ENCODE results near the gene DSN1. TPM values are rescaled to one million over a fixed set of nuclear protein-coding genes. Genes with fewer than 3 reads are reported as not detected.

The DSN1 gene
- total RNA-seq, 1 donor from 2014 or later: 3.8 TPM

DNA sequence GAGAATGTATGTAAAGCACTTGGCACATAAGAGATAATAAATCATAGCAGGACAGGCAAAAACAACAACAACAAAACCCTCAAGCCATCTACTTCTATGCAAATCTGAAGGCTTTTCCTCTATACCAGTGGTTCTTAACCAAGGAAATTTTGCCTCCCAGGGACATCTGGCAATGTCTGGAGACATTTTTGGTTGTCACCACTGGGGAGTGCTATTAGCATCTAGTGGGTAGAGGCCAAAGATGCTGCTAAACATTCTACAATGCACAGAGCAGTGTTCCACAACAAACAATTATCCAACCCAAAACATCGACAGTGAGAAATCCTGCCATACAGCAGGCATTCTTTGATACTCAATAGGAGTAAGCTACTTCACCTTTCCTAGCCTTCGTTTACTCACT is 55.9 kb downstream of the DSN1 start:
- intact Hi-C loops (cut with DNase I): loop anchor here (5.0 kb wide), 1 partner anchor 35 kb away; no protein-coding TSS in a partner anchor
- no peak for DNase-seq (ENCODE audit: low spot score)

DNA sequence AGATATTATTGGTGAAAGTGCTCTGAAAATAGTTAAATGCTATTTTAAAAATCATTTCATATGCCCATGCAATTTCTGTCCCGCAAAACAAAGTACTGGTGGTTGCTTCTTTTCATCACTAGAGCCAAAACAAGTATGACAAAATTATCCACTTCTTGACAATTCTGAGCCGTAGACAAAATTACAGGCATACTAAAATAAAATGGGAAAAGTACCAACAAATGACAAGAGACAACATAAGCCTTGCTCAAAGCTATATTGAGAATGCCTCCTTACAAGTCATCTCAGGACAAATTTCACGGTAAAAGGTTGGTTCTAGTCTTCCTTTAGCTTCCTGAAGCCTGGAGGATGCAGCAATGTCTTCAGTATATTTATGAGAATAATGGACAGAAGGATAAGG is 56.5 kb downstream of the DSN1 start:
- intact Hi-C loops (cut with DNase I): loop anchor here (5.0 kb wide), 1 partner anchor 35 kb away; no protein-coding TSS in a partner anchor
- no peak for DNase-seq (ENCODE audit: low spot score)

DNA sequence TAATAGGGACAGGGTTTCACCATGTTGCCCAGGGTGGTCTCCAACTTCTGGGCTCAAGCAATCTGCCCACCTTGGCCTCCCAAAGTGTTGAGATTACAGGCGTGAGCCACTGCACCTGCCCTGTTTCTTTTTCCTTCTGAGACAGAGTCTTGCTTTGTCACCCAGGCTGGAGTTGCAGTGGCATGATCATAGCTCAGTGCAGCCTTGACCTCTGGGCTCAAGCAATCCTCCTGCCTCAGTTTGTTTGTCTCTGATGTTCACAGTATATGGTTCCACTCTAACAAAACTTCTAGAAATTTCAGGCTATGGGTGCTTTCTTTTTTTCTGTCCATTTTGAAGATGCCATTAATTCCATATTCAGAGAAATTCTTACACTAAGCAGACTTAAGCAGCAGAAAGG is 60.8 kb downstream of the DSN1 start:
- intact Hi-C loops (cut with DNase I): no loop called here
- no peak for DNase-seq (ENCODE audit: low spot score)

DNA sequence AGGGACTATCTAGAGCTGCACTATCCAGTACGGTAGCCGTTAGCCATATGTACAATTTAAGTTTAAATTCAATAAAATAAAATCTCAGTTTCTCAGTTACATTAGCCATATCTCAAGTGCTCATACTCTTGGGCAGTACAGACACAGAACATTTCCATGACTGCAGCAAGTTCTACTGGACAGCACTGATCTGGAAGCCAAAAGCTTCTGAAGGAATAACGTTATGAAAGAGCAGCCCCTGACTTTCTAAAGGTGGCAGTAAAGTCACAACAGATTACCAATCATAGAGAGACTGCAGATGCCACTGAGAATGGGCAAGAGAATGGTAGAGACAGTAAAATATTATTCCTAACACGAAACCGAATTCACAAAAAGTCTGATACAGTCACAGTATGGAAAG is 64.4 kb downstream of the DSN1 start:
- intact Hi-C loops (cut with DNase I): no loop called here

DNA sequence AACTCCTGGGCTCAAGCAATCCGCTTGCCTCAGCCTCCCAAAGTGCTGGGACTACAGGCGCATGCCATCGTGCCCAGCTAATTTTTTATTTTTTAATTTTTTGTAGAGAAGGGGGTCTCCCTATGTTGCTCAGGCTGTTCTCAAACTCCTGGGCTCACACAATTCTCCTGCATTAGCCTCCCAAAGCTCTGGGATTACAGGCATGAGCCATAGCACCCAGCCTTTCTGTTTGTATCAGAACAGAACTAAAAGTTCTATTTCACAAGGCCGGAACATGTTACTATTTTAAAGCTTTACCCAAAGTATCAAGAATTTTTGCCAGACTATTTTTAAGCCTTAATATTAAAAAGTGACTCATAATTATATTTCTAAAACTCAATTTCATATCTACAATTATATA is 70.0 kb downstream of the DSN1 start:
- DNase-seq (ENCODE audit: low spot score): no peak
- intact Hi-C loops (cut with DNase I): no loop called here

More for the DNA sequence above, 64.4 kb downstream of the DSN1 start:
- no peak for DNase-seq (ENCODE audit: low spot score)

Other genes starting within 250 kb of the DSN1 start
- gene MYL9, start 232.2 kb downstream of the DSN1 start, total RNA-seq: 2,307 TPM
- gene TGIF2, start 200.2 kb downstream of the DSN1 start, total RNA-seq: 6.1 TPM
- gene RAB5IF, start 168.0 kb downstream of the DSN1 start, total RNA-seq: 50.2 TPM
- 0.27 TPM for gene SLA2, start 127.6 kb downstream of the DSN1 start, total RNA-seq
- gene NDRG3, start 27.7 kb downstream of the DSN1 start, total RNA-seq: 32.1 TPM
- gene TLDC2, start 102.4 kb upstream of the DSN1 start, total RNA-seq: not detected
- gene SAMHD1, start 177.9 kb upstream of the DSN1 start, total RNA-seq: 20.7 TPM

All from cardiac septum (tissue), 1 donor.